ENCODE data around the gene TNFAIP3. TPM values are rescaled to one million over a fixed set of nuclear protein-coding genes. Genes with fewer than 3 reads are reported as not detected.
"Not testable (repeated sequence)": the region's sequence is repeated elsewhere in the genome, so short reads cannot be mapped to it uniquely, and the experiment has no call there.

TNFAIP3 gene
- total RNA-seq, 1 donor from 2014 or later: 4.6 TPM

- DNase-seq; intact Hi-C loops (cut with DNase I): not testable (repeated sequence)
Observed at GRCh38 chr6:137884910-137885229, 17.8 kb downstream of the TNFAIP3 start.

DNA sequence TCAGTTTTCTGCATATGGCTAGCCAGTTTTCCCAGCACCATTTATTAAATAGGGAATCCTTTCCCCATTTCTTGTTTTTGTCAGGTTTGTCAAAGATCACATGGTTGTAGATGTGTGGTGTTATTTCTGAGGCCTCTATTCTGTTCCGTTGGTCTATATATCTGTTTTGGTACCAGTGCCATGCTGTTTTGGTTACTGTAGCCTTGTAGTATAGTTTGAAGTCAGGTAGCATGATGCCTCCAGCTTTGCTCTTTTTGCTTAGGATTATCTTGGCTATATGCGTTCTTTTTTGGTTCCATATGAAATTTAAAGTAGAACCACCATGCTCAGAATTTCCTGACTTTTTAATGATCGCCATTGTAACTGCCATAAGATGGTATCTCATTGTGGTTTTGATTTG, 19.2 kb downstream of the TNFAIP3 start:
- intact Hi-C loops (cut with DNase I); DNase-seq; ATAC-seq (ENCODE audit: poor library complexity): not testable (repeated sequence)

More at GRCh38 chr6:137884910-137885229, 17.8 kb downstream of the TNFAIP3 start:
- not testable (repeated sequence) for ATAC-seq (ENCODE audit: poor library complexity)

DNA sequence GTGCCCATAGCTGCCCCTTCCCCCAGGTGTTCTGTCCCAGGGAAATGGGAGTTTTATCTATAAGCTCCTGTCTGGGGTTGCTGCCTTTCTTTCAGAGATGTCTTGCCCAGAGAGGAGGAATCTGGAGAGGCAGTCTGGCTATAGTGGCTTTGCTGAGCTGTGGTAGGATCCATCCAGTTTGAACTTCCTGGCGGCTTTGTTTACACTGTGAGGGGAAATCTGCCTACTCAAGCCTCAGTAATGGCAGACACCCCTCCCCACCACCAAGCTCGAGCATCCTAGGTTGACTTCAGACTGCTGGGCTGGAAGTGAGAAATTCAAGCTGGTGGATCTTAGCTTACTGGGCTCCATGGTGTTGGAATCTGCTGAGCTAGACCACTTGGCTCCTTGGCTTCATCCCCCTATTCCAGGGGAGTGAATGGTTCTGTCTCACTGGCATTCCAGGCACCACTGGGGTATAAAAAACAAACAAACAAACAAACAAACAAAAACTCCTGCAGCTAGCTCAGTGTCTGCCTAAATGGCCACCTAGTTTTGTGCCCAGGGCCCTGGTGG, 24.0 kb downstream of the TNFAIP3 start:
- ATAC-seq (ENCODE audit: poor library complexity) (no peak), DNase-seq (no peak)
- intact Hi-C loops (cut with DNase I): no loop called here

- intact Hi-C loops (cut with DNase I): no loop called here
- DNase-seq (no peak), ATAC-seq (ENCODE audit: poor library complexity) (peak; percentile 76)
Observed at GRCh38 chr6:137892271-137892708, 25.2 kb downstream of the TNFAIP3 start.

DNA sequence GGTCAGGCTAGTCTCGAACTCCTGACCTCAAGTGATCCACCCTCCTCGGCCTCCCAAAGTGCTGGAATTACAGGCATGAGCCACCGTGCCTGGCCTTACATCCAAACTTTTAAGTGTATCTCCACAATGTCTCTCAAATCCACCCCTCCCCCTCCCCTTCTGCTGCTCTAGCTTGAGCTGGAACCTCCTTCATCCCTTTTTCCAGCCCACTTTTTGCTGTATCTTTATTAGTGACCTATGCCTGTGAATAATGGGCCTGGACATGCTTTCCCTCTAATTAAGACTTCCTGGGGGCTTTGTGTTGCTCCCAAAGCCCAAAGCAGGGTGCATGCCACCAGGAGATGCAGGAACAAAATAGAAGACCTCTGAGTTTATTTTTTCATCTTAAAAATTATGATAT, 26.1 kb downstream of the TNFAIP3 start:
- DNase-seq: no peak

GRCh38 chr6:137893726-137894125, 26.7 kb downstream of the TNFAIP3 start:
- intact Hi-C loops (cut with DNase I): no loop called here
- DNase-seq (no peak), ATAC-seq (ENCODE audit: poor library complexity) (no peak)

More for the DNA sequence above, 26.1 kb downstream of the TNFAIP3 start:
- intact Hi-C loops (cut with DNase I): no loop called here
- no peak for ATAC-seq (ENCODE audit: poor library complexity)

DNA sequence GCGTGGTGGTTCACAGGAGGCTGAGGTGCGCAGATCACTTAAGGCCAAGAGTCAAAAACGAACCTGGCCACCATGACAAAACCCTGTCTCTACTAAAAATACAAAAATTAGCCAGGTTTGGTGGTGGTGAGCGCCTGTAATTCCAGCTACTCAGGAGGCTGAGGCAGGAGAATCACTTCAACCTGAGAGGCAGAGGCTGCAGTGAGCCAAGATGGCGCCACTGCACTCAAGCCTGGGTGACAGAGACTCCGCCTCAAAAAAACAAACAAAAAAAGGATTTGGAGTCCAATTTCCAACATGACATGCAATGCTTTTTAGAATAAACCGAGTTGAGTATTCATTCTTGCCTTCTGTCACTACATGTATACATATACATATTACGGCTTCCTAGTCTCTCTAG, 27.3 kb downstream of the TNFAIP3 start:
- intact Hi-C loops (cut with DNase I); ATAC-seq (ENCODE audit: poor library complexity); DNase-seq: not testable (repeated sequence)

- intact Hi-C loops (cut with DNase I): no loop called here
- no peak for ATAC-seq (ENCODE audit: poor library complexity)
Observed at GRCh38 chr6:137894779-137895385, 27.8 kb downstream of the TNFAIP3 start.

GRCh38 chr6:137896647-137897046, 29.6 kb downstream of the TNFAIP3 start:
- ATAC-seq (ENCODE audit: poor library complexity) (no peak), DNase-seq (no peak)
- intact Hi-C loops (cut with DNase I): no loop called here

More at GRCh38 chr6:137894779-137895385, 27.8 kb downstream of the TNFAIP3 start:
- no peak for DNase-seq

GRCh38 chr6:137900815-137901214, 33.8 kb downstream of the TNFAIP3 start:
- no peak for DNase-seq
- intact Hi-C loops (cut with DNase I): no loop called here
- no peak for ATAC-seq (ENCODE audit: poor library complexity)

DNA sequence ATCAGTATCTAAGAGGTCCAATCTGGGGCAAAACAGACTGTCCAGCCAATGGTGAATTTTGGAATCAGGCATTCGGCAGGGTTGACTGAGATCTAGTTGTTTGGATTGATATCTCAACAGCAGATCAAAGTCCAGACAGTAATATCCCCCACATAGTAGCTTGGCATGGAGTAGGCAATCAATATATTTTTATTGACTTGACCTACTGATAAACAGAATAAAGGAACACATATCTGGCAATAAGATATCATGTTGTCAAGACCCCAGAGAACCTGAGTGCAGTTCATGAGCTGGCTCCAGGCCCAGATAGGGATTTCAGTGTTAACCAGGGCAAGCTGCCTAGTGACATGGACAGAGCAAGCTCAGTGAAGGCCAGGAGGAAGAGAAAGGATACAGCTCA, 34.4 kb downstream of the TNFAIP3 start:
- DNase-seq (no peak), ATAC-seq (ENCODE audit: poor library complexity) (no peak)
- intact Hi-C loops (cut with DNase I): no loop called here

- intact Hi-C loops (cut with DNase I): no loop called here
- DNase-seq (no peak), ATAC-seq (ENCODE audit: poor library complexity) (no peak)
Observed at GRCh38 chr6:137902699-137903098, 35.6 kb downstream of the TNFAIP3 start.

- DNase-seq (no peak), ATAC-seq (ENCODE audit: poor library complexity) (no peak)
- intact Hi-C loops (cut with DNase I): no loop called here
Observed at GRCh38 chr6:137903274-137903932, 36.3 kb downstream of the TNFAIP3 start.

- ATAC-seq (ENCODE audit: poor library complexity) (no peak), DNase-seq (no peak)
- intact Hi-C loops (cut with DNase I): no loop called here
Observed at GRCh38 chr6:137903933-137904821, 37.1 kb downstream of the TNFAIP3 start.

GRCh38 chr6:137904822-137905617, 38.0 kb downstream of the TNFAIP3 start:
- intact Hi-C loops (cut with DNase I): no loop called here
- DNase-seq (no peak), ATAC-seq (ENCODE audit: poor library complexity) (no peak)

DNA sequence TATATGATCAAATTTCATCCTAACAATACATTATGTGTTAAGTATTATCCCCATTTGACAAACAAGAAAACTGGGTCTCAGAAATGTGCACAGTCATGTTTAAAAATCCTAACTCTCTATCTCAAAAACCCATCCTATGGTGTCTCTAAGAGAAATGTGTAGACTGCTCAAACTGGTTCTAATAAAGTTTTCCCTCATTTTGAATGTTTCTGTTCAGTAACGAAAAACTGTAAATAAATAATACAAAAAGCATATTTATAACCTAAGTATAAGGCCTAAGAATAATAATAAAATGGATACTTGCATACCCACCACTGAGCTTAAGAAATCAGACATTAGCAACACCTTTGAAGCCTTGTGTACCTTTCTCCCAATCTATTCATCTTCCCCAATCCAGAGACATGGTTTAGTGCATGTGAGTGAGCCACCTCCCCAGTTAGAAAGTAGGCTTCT, 39.0 kb downstream of the TNFAIP3 start:
- ATAC-seq (ENCODE audit: poor library complexity) (no peak), DNase-seq (no peak)
- intact Hi-C loops (cut with DNase I): no loop called here

- DNase-seq (no peak), ATAC-seq (ENCODE audit: poor library complexity) (no peak)
- intact Hi-C loops (cut with DNase I): no loop called here
Observed at GRCh38 chr6:137907170-137907569, 40.1 kb downstream of the TNFAIP3 start.

- DNase-seq (no peak), ATAC-seq (ENCODE audit: poor library complexity) (no peak)
- intact Hi-C loops (cut with DNase I): no loop called here
Observed at GRCh38 chr6:137909533-137909932, 42.5 kb downstream of the TNFAIP3 start.
